NCI-H748 treated with DMSO at 0.1 percent for 48 hours (cell line): ENCODE data around the gene GEMIN7.
A peak's percentile ranks its signal among the peaks of the same experiment; 100 is the strongest.

Experiments
- DNase-seq: peaks from one replicate; lab custom pipeline; 2025; lab: John Stamatoyannopoulos, UW

GEMIN7 gene

GRCh38 chr19:45090034-45090433, 11.0 kb downstream of the GEMIN7 start:
- DNase-seq = no peak

- DNase-seq = no peak
These were observed 11.5 kb downstream of the GEMIN7 start for GRCh38 chr19:45090606-45091005.

GRCh38 chr19:45091031-45091923, 12.2 kb downstream of the GEMIN7 start:
- peak; percentile 99 for DNase-seq

- DNase-seq = peak; percentile 98
These were observed 14.0 kb downstream of the GEMIN7 start, which contains the start of gene PPP1R37 for GRCh38 chr19:45092747-45093678. Gene PPP1R37 (plus strand): TSS chr19:45093179. CDS start chr19:45093326, 147 bp downstream.

- no peak for DNase-seq
These were observed 15.1 kb downstream of the GEMIN7 start for GRCh38 chr19:45094137-45094536.

GRCh38 chr19:45094707-45095106, 15.6 kb downstream of the GEMIN7 start:
- DNase-seq = no peak

- no peak for DNase-seq
These were observed 16.7 kb downstream of the GEMIN7 start for GRCh38 chr19:45095496-45096413.

GRCh38 chr19:45096700-45097099, 17.6 kb downstream of the GEMIN7 start:
- DNase-seq = no peak

GRCh38 chr19:45097450-45097775, 18.4 kb downstream of the GEMIN7 start:
- no peak for DNase-seq

GRCh38 chr19:45097776-45098520, 18.9 kb downstream of the GEMIN7 start:
- DNase-seq = no peak

- DNase-seq = no peak
These were observed 19.7 kb downstream of the GEMIN7 start for GRCh38 chr19:45098521-45099466.

- DNase-seq = no peak
These were observed 20.6 kb downstream of the GEMIN7 start for GRCh38 chr19:45099467-45100191.

GRCh38 chr19:45100201-45100600, 21.1 kb downstream of the GEMIN7 start:
- DNase-seq = no peak

GRCh38 chr19:45100846-45101252, 21.8 kb downstream of the GEMIN7 start:
- DNase-seq = no peak

GRCh38 chr19:45101806-45102205, 22.7 kb downstream of the GEMIN7 start:
- no peak for DNase-seq

GRCh38 chr19:45102481-45102880, 23.4 kb downstream of the GEMIN7 start:
- no peak for DNase-seq

- no peak for DNase-seq
These were observed 24.1 kb downstream of the GEMIN7 start for GRCh38 chr19:45103156-45103507.

- no peak for DNase-seq
These were observed 24.7 kb downstream of the GEMIN7 start for GRCh38 chr19:45103508-45104319.
